ENCODE measurements around the gene DDOST.

- TF ChIP-seq POU2F2 (IDR thresholded peaks at IDR 0.05; ENCODE audit: low read depth, low read length), result no peak
- no peak for TF ChIP-seq POLR2AphosphoS5 (IDR thresholded peaks at IDR 0.05; ENCODE audit: low read depth, low read length)
- no peak for TF ChIP-seq TAF1 (IDR thresholded peaks at IDR 0.05; ENCODE audit: low read depth, low read length)
- no peak for TF ChIP-seq POLR2A (IDR thresholded peaks at IDR 0.05; ENCODE audit: low read depth, low read length)
- no peak for TF ChIP-seq PAX5 (IDR thresholded peaks at IDR 0.05; ENCODE audit: insufficient read depth, low read length, severe bottlenecking)
- TF ChIP-seq SPI1 (IDR thresholded peaks at IDR 0.05; ENCODE audit: low read depth, low read length), result no peak
These were observed 8.9 kb downstream of the DDOST start for GRCh38 chr1:20652300-20652699.
